ENCODE data around the gene INPP5A.

The INPP5A gene

GRCh38 chr10:132684164-132684891 is 146.7 kb downstream of the INPP5A start:
- TF ChIP-seq CTCF (conservative IDR thresholded peaks at IDR 0.05) (no peak), ZFX (IDR thresholded peaks at IDR 0.05) (no peak)
- peak overlapping the region; percentile 73 for H3K27ac ChIP-seq

- TF ChIP-seq ZFX (IDR thresholded peaks at IDR 0.05) (no peak), CTCF (conservative IDR thresholded peaks at IDR 0.05) (no peak)
- H3K27ac ChIP-seq: peak overlapping the region; percentile 73
Measured at GRCh38 chr10:132685101-132685891, 147.7 kb downstream of the INPP5A start.

GRCh38 chr10:132685921-132686680 is 148.5 kb downstream of the INPP5A start:
- H3K27ac ChIP-seq: peak overlapping the region; percentile 73
- TF ChIP-seq CTCF (conservative IDR thresholded peaks at IDR 0.05) (no peak), ZFX (IDR thresholded peaks at IDR 0.05) (no peak)

GRCh38 chr10:132687181-132687892 is 149.8 kb downstream of the INPP5A start:
- TF ChIP-seq CTCF (conservative IDR thresholded peaks at IDR 0.05) (no peak), ZFX (IDR thresholded peaks at IDR 0.05) (no peak)
- H3K27ac ChIP-seq: no peak overlapping the region

- H3K27ac ChIP-seq: no peak overlapping the region
- TF ChIP-seq CTCF (conservative IDR thresholded peaks at IDR 0.05) (no peak), ZFX (IDR thresholded peaks at IDR 0.05) (no peak)
Measured at GRCh38 chr10:132687893-132688579, 150.4 kb downstream of the INPP5A start.

- TF ChIP-seq CTCF (conservative IDR thresholded peaks at IDR 0.05) (no peak), ZFX (IDR thresholded peaks at IDR 0.05) (no peak)
- no peak overlapping the region for H3K27ac ChIP-seq
Measured at GRCh38 chr10:132688580-132689420, 151.2 kb downstream of the INPP5A start.
